ENCODE measurements around the gene ZNF679.

DNA sequence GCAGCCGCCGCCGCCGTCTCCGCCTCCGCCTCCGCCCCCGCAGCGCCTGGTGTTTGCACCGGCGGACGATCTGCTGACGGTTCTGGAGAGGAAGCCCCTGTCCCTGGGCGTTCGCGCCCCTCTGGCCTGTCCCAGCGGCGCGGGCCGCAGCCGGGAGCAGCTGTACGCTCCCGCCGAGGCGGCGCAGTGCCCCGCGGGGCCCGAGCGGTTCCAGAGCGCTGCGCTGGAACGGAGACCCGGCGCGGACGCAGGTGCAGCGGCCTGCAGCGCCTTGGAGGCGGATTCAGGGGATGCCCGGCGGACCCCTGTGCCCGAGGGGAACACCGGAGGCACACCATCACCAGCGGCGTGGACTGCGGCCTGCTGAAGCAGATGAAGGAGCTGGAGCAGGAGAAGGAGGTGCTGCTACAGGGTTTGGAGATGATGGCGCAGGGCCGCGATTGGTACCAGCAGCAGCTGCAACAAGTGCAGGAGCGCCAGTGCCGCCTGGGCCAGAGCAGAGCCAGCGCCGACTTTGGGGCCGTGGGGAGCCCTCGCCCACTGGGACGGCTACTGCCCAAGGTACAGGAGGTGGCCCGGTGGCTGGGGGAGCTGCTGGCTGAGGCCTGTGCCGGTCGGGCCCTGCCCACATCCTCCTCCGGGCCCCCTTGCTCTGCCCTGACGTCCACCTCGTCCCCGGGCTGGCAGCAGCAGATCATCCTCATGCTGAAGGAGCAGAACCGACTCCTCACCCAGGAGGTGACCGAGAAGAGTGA lies 46.1 kb upstream of the ZNF679 start:
- TF ChIP-seq, protein P1, sequence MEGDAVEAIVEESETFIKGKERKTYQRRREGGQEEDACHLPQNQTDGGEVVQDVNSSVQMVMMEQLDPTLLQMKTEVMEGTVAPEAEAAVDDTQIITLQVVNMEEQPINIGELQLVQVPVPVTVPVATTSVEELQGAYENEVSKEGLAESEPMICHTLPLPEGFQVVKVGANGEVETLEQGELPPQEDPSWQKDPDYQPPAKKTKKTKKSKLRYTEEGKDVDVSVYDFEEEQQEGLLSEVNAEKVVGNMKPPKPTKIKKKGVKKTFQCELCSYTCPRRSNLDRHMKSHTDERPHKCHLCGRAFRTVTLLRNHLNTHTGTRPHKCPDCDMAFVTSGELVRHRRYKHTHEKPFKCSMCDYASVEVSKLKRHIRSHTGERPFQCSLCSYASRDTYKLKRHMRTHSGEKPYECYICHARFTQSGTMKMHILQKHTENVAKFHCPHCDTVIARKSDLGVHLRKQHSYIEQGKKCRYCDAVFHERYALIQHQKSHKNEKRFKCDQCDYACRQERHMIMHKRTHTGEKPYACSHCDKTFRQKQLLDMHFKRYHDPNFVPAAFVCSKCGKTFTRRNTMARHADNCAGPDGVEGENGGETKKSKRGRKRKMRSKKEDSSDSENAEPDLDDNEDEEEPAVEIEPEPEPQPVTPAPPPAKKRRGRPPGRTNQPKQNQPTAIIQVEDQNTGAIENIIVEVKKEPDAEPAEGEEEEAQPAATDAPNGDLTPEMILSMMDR (IDR thresholded peaks at IDR 0.05; ENCODE audit: borderline replicate concordance, extremely low read depth, low read length, poor library complexity, severe bottlenecking) = no peak
- TF ChIP-seq EZH2 (IDR thresholded peaks at IDR 0.05; ENCODE audit: borderline replicate concordance, low read depth, low read length, severe bottlenecking) = no peak
